K562 (cell line): ENCODE results near the gene TAF5L. TPM values are rescaled to one million over a fixed set of nuclear protein-coding genes. Genes with fewer than 3 reads are reported as not detected.

Experiments used
- ATAC-seq: fragments of 200-7000 bp; cut with Tn5 transposase; 3 replicates; pipeline ENCODE4 v1.9.1; 2020; ENCODE audit warnings: moderate library complexity
- BruUV-seq: library from RNA; stranded (reverse); fragments of 400-500 nt; replicated peaks from 2 replicates; lab custom pipeline; 2021; lab: Mats Ljungman, UMichigan
- CTCF ChIA-PET: fragments of 300-600 bp; formaldehyde crosslinking; extraction: SDS; loops from one replicate; lab custom pipeline; 2021; ENCODE audit warnings: low intra/inter-chr PET ratio; lab: Yijun Ruan, JAX
- POLR2A ChIA-PET: fragments of 300-600, 350-650 bp; sonication (Branson Sonifier 250); formaldehyde crosslinking; extraction: SDS; loops from one replicate; lab custom pipeline; 2021; ENCODE audit warnings: antibody characterized with exemption, inconsistent platforms; lab: Yijun Ruan, JAX
- DNase-seq, 4 experiments: peaks; one replicate each; pipeline versions ENCODE4 v3.0.0 to v3.0.0-alpha.2; 2011 to 2018; ENCODE audit warnings: low spot score in 3 of 4, mixed read lengths in 3 of 4; ENCODE audit errors: extremely low read depth in 1 of 4
- FAIRE-seq: peaks from 2 replicates; lab custom pipeline; 2011; peaks lifted over from hg19 to GRCh38; lab: Jason Lieb, UNC
- H2AFZ ChIP-seq: 2 replicates; pipeline ENCODE4 v1.6.0; 2011; ENCODE audit warnings: low read depth, low read length, control low read depth, inconsistent platforms
- H3K27ac ChIP-seq: fragments of 200-600 bp; 3 replicates; pipeline ENCODE4 v1.8.0; 2011; ENCODE audit warnings: low read depth, mild to moderate bottlenecking, control low read depth, inconsistent platforms, low read length, moderate library complexity, mixed read lengths; ENCODE audit errors: extremely low read depth
- H3K27me3 ChIP-seq, 2 experiments: fragments of 300-600 bp in 1 of 2; 2 replicates in 1 of 2; 3 replicates in 1 of 2; pipeline versions ENCODE4 v1.6.0 to v1.8.0; 2011; ENCODE audit warnings: inconsistent platforms in 2 of 2, low read length in 2 of 2, mild to moderate bottlenecking in 1 of 2, mixed read lengths in 1 of 2, moderate library complexity in 1 of 2; ENCODE audit not compliant: control insufficient read depth in 2 of 2, insufficient read depth in 2 of 2
- H3K36me3 ChIP-seq: fragments of 300-600 bp; 3 replicates; pipeline ENCODE4 v1.8.0; 2011; ENCODE audit warnings: mild to moderate bottlenecking, low read length, inconsistent platforms; ENCODE audit not compliant: control insufficient read depth, insufficient read depth
- H3K4me1 ChIP-seq, 2 experiments: fragments of 200-600 bp in 1 of 2; replicated peaks in 1 of 2; 2 replicates in 1 of 2; 3 replicates in 1 of 2; pipeline versions ENCODE4 v1.5.1 to v1.8.0; 2011; ENCODE audit warnings: inconsistent platforms in 2 of 2, low read length in 2 of 2, mild to moderate bottlenecking in 1 of 2, mixed read lengths in 1 of 2, moderate library complexity in 1 of 2; ENCODE audit not compliant: control insufficient read depth in 2 of 2, insufficient read depth in 2 of 2
- H3K4me2 ChIP-seq: 2 replicates; pipeline ENCODE4 v1.6.1; 2011; ENCODE audit warnings: low read length, control low read depth, inconsistent platforms, mixed read lengths; ENCODE audit not compliant: insufficient read depth
- H3K4me3 ChIP-seq: fragments of 200-600 bp; sonication (generic), shearing (Covaris generic); 2 replicates; pipeline ENCODE4 v1.5.1; 2016; ENCODE audit warnings: control low read depth, inconsistent platforms
- H3K79me2 ChIP-seq: fragments of 200-600 bp; 3 replicates; pipeline ENCODE4 v1.8.0; 2011; ENCODE audit warnings: low read length, inconsistent platforms; ENCODE audit not compliant: control insufficient read depth, insufficient read depth
- H3K9ac ChIP-seq, 2 experiments: 2 replicates each; pipeline versions ENCODE4 v1.6.0 to v1.6.1; 2011; ENCODE audit warnings: low read depth in 2 of 2, low read length in 2 of 2, control low read depth in 1 of 2, inconsistent platforms in 1 of 2, mild to moderate bottlenecking in 1 of 2, mixed read lengths in 1 of 2; ENCODE audit not compliant: insufficient read depth in 1 of 2
- H3K9me1 ChIP-seq: one replicate; pipeline ENCODE4 v1.6.0; 2011; ENCODE audit warnings: inconsistent platforms, mild to moderate bottlenecking, low read length, moderate library complexity; ENCODE audit not compliant: control insufficient read depth, insufficient read depth
- H3K9me3 ChIP-seq: replicated peaks from 2 replicates; pipeline ENCODE4 v1.5.1; 2011; ENCODE audit warnings: low read depth, low read length, inconsistent platforms; ENCODE audit not compliant: control insufficient read depth, insufficient read depth
- H4K20me1 ChIP-seq: replicated peaks from 2 replicates; pipeline ENCODE4 v1.6.1; 2011; ENCODE audit warnings: low read length, inconsistent platforms, mixed read lengths; ENCODE audit not compliant: control insufficient read depth, insufficient read depth
- HOMEZ ChIP-seq: fragments of 250-450 bp; sonication (Bioruptor Pico); IDR thresholded peaks from 2 replicates; pipeline ENCODE4 v1.4.0; 2020; ENCODE audit warnings: mild to moderate bottlenecking, moderate library complexity
- TAF1 ChIP-seq: IDR thresholded peaks from 2 replicates; pipeline ENCODE4 v1.6.1; 2011; ENCODE audit warnings: mild to moderate bottlenecking, low read length, moderate library complexity; ENCODE audit not compliant: insufficient read depth, control insufficient read depth, severe bottlenecking; ENCODE audit errors: extremely low read depth
- ZNF165 ChIP-seq: fragments of 250-450 bp; sonication (Bioruptor Pico); IDR thresholded peaks from 2 replicates; pipeline ENCODE4 v1.4.0; 2020; ENCODE audit warnings: borderline replicate concordance
- WGBS: fragments of 100-300 bp; shearing (Covaris generic); methylation state at CpG from one replicate; pipeline ENCODE4 v1.1.6; 2016; ENCODE audit warnings: low coverage, mixed read lengths; ENCODE audit not compliant: insufficient coverage; ENCODE audit errors: missing lambda C conversion rate; 5-methylcytosine and 5-hydroxymethylcytosine counted together
- in situ Hi-C: fragments of 300-500 bp; cut with MboI; formaldehyde crosslinking; loops from 4 replicates; pipeline ENCODE4 v1.15.0; 2018; ENCODE audit warnings: inconsistent platforms, mixed read lengths
- intact Hi-C: fragments of 100-400 bp; cut with micrococcal nuclease; formaldehyde crosslinking; loops from 2 replicates; pipeline ENCODE4 v1.14.2; 2022
- polyA plus RNA-seq, 8 experiments: library from polyadenylated mRNA; depleted of rRNA in 4 of 8; stranded (reverse) in 5 of 8; unstranded in 3 of 8; fragments of >200 nt; fragmentation: Nextera tagmentation in 2 of 8; fragmentation: Illumina TruSeq in 1 of 8; extraction: Ambion mirVana in 2 of 8; extraction: Trizol in 1 of 8; gene quantifications; 2 replicates each; pipeline versions ENCODE4 v1.2.1 to v1.2.3, GENCODE V29; 2011 to 2014; ENCODE audit warnings: inconsistent platforms in 1 of 8, missing spikeins in 1 of 8
- total RNA-seq, 7 experiments: library from RNA; depleted of rRNA in 6 of 7; stranded (reverse); fragments of >200 nt in 6 of 7; fragmentation: Illumina TruSeq in 2 of 7; extraction: Trizol in 2 of 7; gene quantifications; 2 replicates each; pipeline versions ENCODE4 v1.2.1 to v1.2.3, GENCODE V29; 2011 to 2021; ENCODE audit warnings: low replicate concordance in 1 of 7

TAF5L gene
- total and polyA plus RNA-seq, 9 of the 15 experiments (the other 6 are each of a cell fraction or from before 2014, with no cell fraction given): 2.2 to 34.2 (median 23.3) TPM

- Histone ChIP-seq H3K9me1 (no peaks in the 10 kb centered on the region), H3K4me2 (no peak overlapping the region), H2AFZ (no peak overlapping the region), H3K27ac (no peak overlapping the region), H3K9ac (no peak overlapping the region), H3K4me3 (no peak overlapping the region), H3K79me2 (no peaks in the 10 kb centered on the region), H3K36me3 (no peaks in the 10 kb centered on the region; the same call in 2 of the 3 replicates), H3K27me3 (no peaks in the 10 kb centered on the region), H3K4me1 (no peaks in the 10 kb centered on the region), H3K9me3 (no peaks in the 10 kb centered on the region), H4K20me1 (no peaks in the 10 kb centered on the region)
- intact Hi-C loops (loop anchor here (2.0 kb wide), 1 partner anchor 15 kb away; no protein-coding TSS in a partner anchor), in situ Hi-C loops (no loop called here)
- FAIRE-seq (no peak), ATAC-seq (no peak), DNase-seq (peak in 1 of 4 experiments; percentile 1)
- TF ChIP-seq HOMEZ (CRISPR knock-in tag) (no peak), ZNF165 (CRISPR knock-in tag) (no peak), TAF1 (no peak)
- POLR2A ChIA-PET: interaction anchor here (1.4 to 2.0 kb wide), 2 partner anchors 14 to 44 kb away, joined by 3 to 9 read pairs; no protein-coding TSS in a partner anchor
- BruUV-seq: no TSS peak
- 30% methylated on average over 2 of the region's 2 CpGs for WGBS
- CTCF ChIA-PET: no interaction called here
Measured at GRCh38 chr1:229672246-229672645, 46.3 kb upstream of the TAF5L start.
